Liver (tissue), 9 donors: ENCODE results near the gene SDF4. TPM values are rescaled to one million over a fixed set of nuclear protein-coding genes. Genes with fewer than 3 reads are reported as not detected.

Experiments used
- DNase-seq: peaks from one replicate; pipeline ENCODE4 v3.0.0-alpha.2; 2017; ENCODE audit warnings: low spot score
- H3K27ac ChIP-seq, 2 donors: one replicate each; pipeline ENCODE4 v1.7.0; 2013; ENCODE audit warnings: inconsistent platforms in 2 of 2, low read length in 2 of 2, control low read depth in 1 of 2, low read depth in 1 of 2, mild to moderate bottlenecking in 1 of 2
- H3K27me3 ChIP-seq, 4 donors: one replicate each; pipeline versions ENCODE4 v1.6.1 to v1.7.0; 2013; ENCODE audit warnings: low read length in 3 of 4, inconsistent platforms in 1 of 4, mild to moderate bottlenecking in 1 of 4, moderate library complexity in 1 of 4; ENCODE audit not compliant: control insufficient read depth in 4 of 4, insufficient read depth in 4 of 4
- H3K36me3 ChIP-seq, 4 donors: one replicate each; pipeline versions ENCODE4 v1.6.1 to v1.7.0; 2013; ENCODE audit warnings: low read length in 3 of 4, mild to moderate bottlenecking in 3 of 4, low read depth in 1 of 4, moderate library complexity in 1 of 4; ENCODE audit not compliant: control insufficient read depth in 4 of 4, insufficient read depth in 3 of 4
- H3K4me1 ChIP-seq, 4 donors: one replicate each; pipeline versions ENCODE4 v1.6.1 to v1.7.0; 2013; ENCODE audit warnings: low read length in 3 of 4, mild to moderate bottlenecking in 3 of 4, moderate library complexity in 1 of 4; ENCODE audit not compliant: control insufficient read depth in 4 of 4, insufficient read depth in 4 of 4
- H3K4me3 ChIP-seq, 3 donors: one replicate each; pipeline versions ENCODE4 v1.6.1 to v1.7.0; 2013; ENCODE audit warnings: low read length in 3 of 3, control low read depth in 1 of 3, low read depth in 1 of 3, mild to moderate bottlenecking in 1 of 3
- H3K9ac ChIP-seq, 2 donors: one replicate each; pipeline ENCODE4 v1.7.0; 2013; ENCODE audit warnings: low read length in 2 of 2, mild to moderate bottlenecking in 2 of 2, moderate library complexity in 2 of 2, control low read depth in 1 of 2, low read depth in 1 of 2
- H3K9me3 ChIP-seq, 4 donors: one replicate each; pipeline versions ENCODE4 v1.6.1 to v1.7.0; 2013; ENCODE audit warnings: low read length in 3 of 4; ENCODE audit not compliant: control insufficient read depth in 4 of 4
- ATF3 ChIP-seq: IDR thresholded peaks from 2 replicates; pipeline ENCODE4 v1.6.1; 2016; ENCODE audit warnings: antibody characterized with exemption
- CTCF ChIP-seq: fragments of 150-350 bp; IDR thresholded peaks from 2 replicates; pipeline ENCODE4 v1.5.1; 2017; ENCODE audit warnings: improper control_type of control experiment, low read depth, low read length; ENCODE audit not compliant: missing input control
- EGR1 ChIP-seq, 2 donors: IDR thresholded peaks; 2 replicates each; pipeline ENCODE4 v1.6.1; 2016 to 2018; ENCODE audit warnings: antibody characterized with exemption in 2 of 2, low read depth in 2 of 2
- FOXA1 ChIP-seq: IDR thresholded peaks from 2 replicates; pipeline ENCODE4 v1.6.1; 2016; ENCODE audit warnings: antibody characterized with exemption
- FOXA2 ChIP-seq: IDR thresholded peaks from 2 replicates; pipeline ENCODE4 v1.6.1; 2016; ENCODE audit warnings: antibody characterized with exemption
- GABPA ChIP-seq, 2 donors: IDR thresholded peaks in 1 of 2; conservative IDR thresholded peaks in 1 of 2; 2 replicates each; pipeline ENCODE4 v1.6.1; 2016; ENCODE audit warnings: antibody characterized with exemption in 2 of 2, mild to moderate bottlenecking in 1 of 2, moderate library complexity in 1 of 2
- HNF4A ChIP-seq, 2 donors: conservative IDR thresholded peaks; 2 replicates each; pipeline ENCODE4 v1.6.1; 2016; ENCODE audit warnings: antibody characterized with exemption in 2 of 2, mild to moderate bottlenecking in 2 of 2
- HNF4G ChIP-seq: IDR thresholded peaks from 2 replicates; pipeline ENCODE4 v1.6.1; 2016; ENCODE audit warnings: antibody characterized with exemption
- JUND ChIP-seq, 2 donors: IDR thresholded peaks; 2 replicates each; pipeline ENCODE4 v1.6.1; 2016; ENCODE audit warnings: antibody characterized with exemption in 2 of 2
- MAX ChIP-seq: IDR thresholded peaks from 2 replicates; pipeline ENCODE4 v1.6.1; 2016; ENCODE audit warnings: antibody characterized with exemption
- NR2F2 ChIP-seq: IDR thresholded peaks from 2 replicates; pipeline ENCODE4 v1.6.1; 2016; ENCODE audit warnings: antibody characterized with exemption
- RAD21 ChIP-seq, 2 donors: IDR thresholded peaks; 2 replicates each; pipeline ENCODE4 v1.6.1; 2016; ENCODE audit warnings: antibody characterized with exemption in 2 of 2, mild to moderate bottlenecking in 2 of 2
- REST ChIP-seq: IDR thresholded peaks from 2 replicates; pipeline ENCODE4 v1.6.1; 2016; ENCODE audit warnings: antibody characterized with exemption, mild to moderate bottlenecking
- RXRA ChIP-seq, 2 donors: IDR thresholded peaks; 2 replicates each; pipeline ENCODE4 v1.6.1; 2017 to 2018; ENCODE audit warnings: antibody characterized with exemption in 2 of 2, mild to moderate bottlenecking in 1 of 2
- SP1 ChIP-seq: IDR thresholded peaks from 2 replicates; pipeline ENCODE4 v1.6.1; 2018; ENCODE audit warnings: antibody characterized with exemption, mild to moderate bottlenecking
- TAF1 ChIP-seq: conservative IDR thresholded peaks from 2 replicates; pipeline ENCODE4 v1.6.1; 2016; ENCODE audit warnings: antibody characterized with exemption, mild to moderate bottlenecking
- YY1 ChIP-seq: IDR thresholded peaks from 2 replicates; pipeline ENCODE4 v1.6.1; 2016; ENCODE audit warnings: antibody characterized with exemption, mild to moderate bottlenecking
- ZBTB33 ChIP-seq: IDR thresholded peaks from 2 replicates; pipeline ENCODE4 v1.6.1; 2016; ENCODE audit warnings: antibody characterized with exemption
- WGBS: extraction: QIAGEN DNeasy Blood & Tissue Kit; methylation state at CpG from one replicate; pipeline ENCODE4 v1.1.7; 2013; 5-methylcytosine and 5-hydroxymethylcytosine counted together
- polyA plus RNA-seq, 2 donors: library from polyadenylated mRNA; stranded (reverse) in 1 of 2; unstranded in 1 of 2; fragments of 200-250 nt in 1 of 2; fragments of >200 nt in 1 of 2; fragmentation: Nextera tagmentation in 1 of 2; extraction: Ambion mirVana in 1 of 2; gene quantifications; one replicate each; pipeline versions ENCODE4 v1.2.1 to v1.2.3, GENCODE V29; 2013 to 2015
- total RNA-seq, 2 donors: library from RNA; depleted of rRNA; stranded (reverse); fragments of >200 nt; gene quantifications; one replicate each; pipeline ENCODE4 v1.2.3, GENCODE V29; 2014
- donor health status: healthy.
- donor health status: healthy.
- donor health status: healthy.
- donor health status: healthy.
- donor health status: healthy.

SDF4 gene
- total and polyA plus RNA-seq, 4 donors = 48.7 to 180 (median 75.9) TPM

- no peak overlapping the region for H3K27ac ChIP-seq
- DNase-seq = no peak
- no peak overlapping the region for H3K4me3 ChIP-seq
- no peak overlapping the region for H3K9ac ChIP-seq
- H3K4me1 ChIP-seq = no peaks in the 10 kb centered on the region
- no peaks in the 10 kb centered on the region for H3K9me3 ChIP-seq
- H3K27me3 ChIP-seq = no peaks in the 10 kb centered on the region
- H3K36me3 ChIP-seq = peaks cover 13 to 43% (median 17%) of the 10 kb centered on the region in 4 donors
- no peak for TF ChIP-seq REST
- TF ChIP-seq YY1 = no peak
- TF ChIP-seq ATF3 = no peak
- no peak for TF ChIP-seq FOXA2
- TF ChIP-seq GABPA (IDR thresholded peaks at IDR 0.05 in 1 of 2, conservative IDR thresholded peaks at IDR 0.05 in 1 of 2) = no peak
- TF ChIP-seq CTCF = no peak
- no peak for TF ChIP-seq NR2F2
- TF ChIP-seq RAD21 (IDR thresholded peaks at IDR 0.05) = no peak
- TF ChIP-seq JUND (IDR thresholded peaks at IDR 0.05) = no peak
- no peak for TF ChIP-seq EGR1 (IDR thresholded peaks at IDR 0.05; ENCODE audit: low read depth in 2 of 2)
- TF ChIP-seq SP1 = no peak
- no peak for TF ChIP-seq FOXA1
- no peak for TF ChIP-seq RXRA (IDR thresholded peaks at IDR 0.05)
- TF ChIP-seq TAF1 = no peak
- TF ChIP-seq HNF4G = no peak
- no peak for TF ChIP-seq HNF4A (conservative IDR thresholded peaks at IDR 0.05)
- no peak for TF ChIP-seq ZBTB33
- no peak for TF ChIP-seq MAX
- WGBS = 98% methylated on average over 10 of the region's 10 CpGs
Measured at GRCh38 chr1:1255611-1256010, 23.8 kb upstream of the SDF4 start.
